Measurements from ENCODE around the gene ZNF277.

DNA sequence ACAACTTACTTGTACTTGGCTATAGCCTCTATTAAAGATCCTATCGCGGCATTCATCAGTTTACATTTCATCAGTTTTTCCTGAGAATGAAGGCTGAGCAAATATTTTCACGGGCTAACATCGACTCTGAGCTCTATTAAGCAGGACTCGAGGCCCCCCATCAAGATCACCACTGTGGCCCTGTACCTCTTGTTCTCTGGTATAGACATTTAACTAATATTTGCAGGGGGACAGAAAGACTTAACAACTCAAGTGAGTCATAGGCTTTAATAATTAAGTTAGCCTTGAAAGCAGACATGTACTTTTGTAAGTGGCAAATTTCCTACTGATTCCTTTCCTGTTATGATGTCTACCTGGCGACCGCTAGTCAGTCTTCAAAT is 45.7 kb upstream of the ZNF277 start:
- TF ChIP-seq, protein P1, sequence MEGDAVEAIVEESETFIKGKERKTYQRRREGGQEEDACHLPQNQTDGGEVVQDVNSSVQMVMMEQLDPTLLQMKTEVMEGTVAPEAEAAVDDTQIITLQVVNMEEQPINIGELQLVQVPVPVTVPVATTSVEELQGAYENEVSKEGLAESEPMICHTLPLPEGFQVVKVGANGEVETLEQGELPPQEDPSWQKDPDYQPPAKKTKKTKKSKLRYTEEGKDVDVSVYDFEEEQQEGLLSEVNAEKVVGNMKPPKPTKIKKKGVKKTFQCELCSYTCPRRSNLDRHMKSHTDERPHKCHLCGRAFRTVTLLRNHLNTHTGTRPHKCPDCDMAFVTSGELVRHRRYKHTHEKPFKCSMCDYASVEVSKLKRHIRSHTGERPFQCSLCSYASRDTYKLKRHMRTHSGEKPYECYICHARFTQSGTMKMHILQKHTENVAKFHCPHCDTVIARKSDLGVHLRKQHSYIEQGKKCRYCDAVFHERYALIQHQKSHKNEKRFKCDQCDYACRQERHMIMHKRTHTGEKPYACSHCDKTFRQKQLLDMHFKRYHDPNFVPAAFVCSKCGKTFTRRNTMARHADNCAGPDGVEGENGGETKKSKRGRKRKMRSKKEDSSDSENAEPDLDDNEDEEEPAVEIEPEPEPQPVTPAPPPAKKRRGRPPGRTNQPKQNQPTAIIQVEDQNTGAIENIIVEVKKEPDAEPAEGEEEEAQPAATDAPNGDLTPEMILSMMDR (optimal IDR thresholded peaks at IDR 0.05 in 1 of 3, IDR thresholded peaks at IDR 0.05 in 1 of 3, conservative IDR thresholded peaks at IDR 0.05 in 1 of 3; ENCODE audit: extremely low read depth in 1 of 3, insufficient read depth in 2 of 3, low read length in 3 of 3): no peak
- TF ChIP-seq EZH2 (IDR thresholded peaks at IDR 0.05; ENCODE audit: low read length): no peak
